IMR-90 (cell line): ENCODE data around the gene CYP2C9. TPM values are rescaled to one million over a fixed set of nuclear protein-coding genes. Genes with fewer than 3 reads are reported as not detected.

Source experiments
- ATAC-seq: fragments of 200-7000 bp; cut with Tn5 transposase; 2 replicates; pipeline ENCODE4 v1.9.1; 2020; ENCODE audit warnings: low read depth, mild to moderate bottlenecking, moderate library complexity
- BruUV-seq: library from RNA; stranded (reverse); fragments of 400-500 nt; replicated peaks from 2 replicates; lab custom pipeline; 2021; lab: Mats Ljungman, UMichigan
- CTCF ChIA-PET: fragments of 300-600 bp; formaldehyde crosslinking; extraction: SDS; loops from one replicate; lab custom pipeline; 2021; ENCODE audit warnings: antibody characterized with exemption; lab: Yijun Ruan, JAX
- POLR2A ChIA-PET: fragments of 300-600 bp; sonication (Branson Sonifier 250); formaldehyde crosslinking; loops from one replicate; lab custom pipeline; 2022; ENCODE audit warnings: antibody characterized with exemption; ENCODE audit not compliant: unreplicated experiment; lab: Charles Lee
- DNase-seq: peaks from one replicate; pipeline ENCODE4 v3.0.0; 2013
- H2AFZ ChIP-seq: replicated peaks from 2 replicates; pipeline ENCODE3; 2013; ENCODE audit warnings: low read length, mild to moderate bottlenecking; ENCODE audit not compliant: poor library complexity
- H2AK5ac ChIP-seq: 2 replicates; pipeline ENCODE4 v1.6.1; 2013; ENCODE audit warnings: low read depth, low read length, inconsistent platforms
- H2AK9ac ChIP-seq: replicated peaks from 2 replicates; pipeline ENCODE3; 2013; ENCODE audit warnings: mild to moderate bottlenecking, low read depth, low read length, moderate library complexity; ENCODE audit not compliant: poor library complexity
- H2BK120ac ChIP-seq: 2 replicates; pipeline ENCODE4 v1.6.1; 2013; ENCODE audit warnings: low read depth, low read length, inconsistent platforms
- H2BK15ac ChIP-seq: 3 replicates; pipeline ENCODE4 v1.6.1; 2013; ENCODE audit warnings: low read depth, low read length, inconsistent platforms
- H2BK20ac ChIP-seq: 2 replicates; pipeline ENCODE4 v1.6.1; 2013; ENCODE audit warnings: low read depth, mild to moderate bottlenecking, inconsistent platforms, low read length, moderate library complexity
- H2BK5ac ChIP-seq: 2 replicates; pipeline ENCODE4 v1.6.1; 2013; ENCODE audit warnings: mild to moderate bottlenecking, low read depth, low read length, inconsistent platforms; ENCODE audit not compliant: poor library complexity, severe bottlenecking
- H3K14ac ChIP-seq: replicated peaks from 2 replicates; pipeline ENCODE4 v1.6.1; 2013; ENCODE audit warnings: low read depth, low read length, inconsistent platforms
- H3K18ac ChIP-seq: 2 replicates; pipeline ENCODE4 v1.6.1; 2013; ENCODE audit warnings: low read depth, low read length, control low read depth
- H3K23ac ChIP-seq: 2 replicates; pipeline ENCODE4 v1.6.1; 2013; ENCODE audit warnings: low read depth, low read length, inconsistent platforms
- H3K27ac ChIP-seq: 2 replicates; pipeline ENCODE4 v1.5.1; 2013; ENCODE audit warnings: mild to moderate bottlenecking, control low read depth, low read length; ENCODE audit not compliant: insufficient read depth
- H3K27me3 ChIP-seq: 2 replicates; pipeline ENCODE4 v1.6.1; 2013; ENCODE audit warnings: low read length; ENCODE audit not compliant: control insufficient read depth, insufficient read depth
- H3K36me3 ChIP-seq: 2 replicates; pipeline ENCODE4 v1.6.1; 2013; ENCODE audit warnings: low read length, mixed read lengths; ENCODE audit not compliant: control insufficient read depth, insufficient read depth
- H3K4ac ChIP-seq: 2 replicates; pipeline ENCODE4 v1.6.1; 2013; ENCODE audit warnings: low read depth, low read length, inconsistent platforms
- H3K4me1 ChIP-seq: 2 replicates; pipeline ENCODE4 v1.6.1; 2013; ENCODE audit warnings: low read length, mixed read lengths; ENCODE audit not compliant: control insufficient read depth, insufficient read depth
- H3K4me2 ChIP-seq: 2 replicates; pipeline ENCODE4 v1.6.1; 2013; ENCODE audit warnings: low read depth, mild to moderate bottlenecking, control low read depth, low read length, moderate library complexity
- H3K4me3 ChIP-seq: 2 replicates; pipeline ENCODE4 v1.5.1; 2013; ENCODE audit warnings: low read depth, mild to moderate bottlenecking, control low read depth, low read length, moderate library complexity; ENCODE audit not compliant: insufficient read depth
- H3K56ac ChIP-seq: 2 replicates; pipeline ENCODE4 v1.6.1; 2013; ENCODE audit warnings: low read length, inconsistent platforms; ENCODE audit not compliant: insufficient read depth; ENCODE audit errors: extremely low read depth
- H3K79me1 ChIP-seq, 2 experiments: 2 replicates each; pipeline ENCODE4 v1.6.1; 2013; ENCODE audit warnings: low read length in 2 of 2, inconsistent platforms in 1 of 2, low read depth in 1 of 2
- H3K9ac ChIP-seq: 2 replicates; pipeline ENCODE4 v1.6.1; 2013; ENCODE audit warnings: low read depth, low read length, control low read depth
- H3K9me1 ChIP-seq: 2 replicates; pipeline ENCODE4 v1.6.1; 2013; ENCODE audit warnings: low read length, inconsistent platforms; ENCODE audit not compliant: insufficient read depth
- H3K9me3 ChIP-seq: 2 replicates; pipeline ENCODE4 v1.6.1; 2013; ENCODE audit warnings: low read length; ENCODE audit not compliant: control insufficient read depth, insufficient read depth
- H4K20me1 ChIP-seq: 2 replicates; pipeline ENCODE4 v1.6.1; 2013; ENCODE audit warnings: low read length, inconsistent platforms; ENCODE audit not compliant: insufficient read depth
- H4K5ac ChIP-seq: 2 replicates; pipeline ENCODE4 v1.6.1; 2013; ENCODE audit warnings: mild to moderate bottlenecking, low read depth, low read length, control low read depth
- H4K8ac ChIP-seq, 2 experiments: 2 replicates each; pipeline ENCODE4 v1.6.1; 2013; ENCODE audit warnings: low read depth in 2 of 2, low read length in 2 of 2, control low read depth in 1 of 2, inconsistent platforms in 1 of 2
- H4K91ac ChIP-seq: 2 replicates; pipeline ENCODE4 v1.6.1; 2013; ENCODE audit warnings: low read depth, low read length, inconsistent platforms; ENCODE audit not compliant: insufficient read depth
- BHLHE40 ChIP-seq: fragments of 150-350 bp; IDR thresholded peaks from 2 replicates; pipeline ENCODE4 v1.6.1; 2016; ENCODE audit warnings: mild to moderate bottlenecking, low read depth, low read length
- CEBPB ChIP-seq: IDR thresholded peaks from 2 replicates; pipeline ENCODE4 v1.6.1; 2012; ENCODE audit warnings: low read depth, low read length, improper control_type of control experiment
- CHD1 ChIP-seq: IDR thresholded peaks from 2 replicates; pipeline ENCODE4 v1.6.1; 2012; ENCODE audit warnings: low read depth, low read length, improper control_type of control experiment
- ELK1 ChIP-seq: fragments of 150-350 bp; IDR thresholded peaks from 2 replicates; pipeline ENCODE4 v1.6.1; 2016; ENCODE audit warnings: low read depth, mild to moderate bottlenecking, low read length, moderate library complexity, borderline replicate concordance
- FOS ChIP-seq: fragments of 150-350 bp; IDR thresholded peaks from 2 replicates; pipeline ENCODE4 v1.6.1; 2016; ENCODE audit warnings: low read depth, low read length
- MAFK ChIP-seq: IDR thresholded peaks from 2 replicates; pipeline ENCODE4 v1.6.1; 2012; ENCODE audit warnings: low read depth, low read length, improper control_type of control experiment
- MAZ ChIP-seq: IDR thresholded peaks from 2 replicates; pipeline ENCODE4 v1.6.1; 2012; ENCODE audit warnings: low read depth, mild to moderate bottlenecking, low read length, improper control_type of control experiment, moderate library complexity, borderline replicate concordance
- MXI1 ChIP-seq: IDR thresholded peaks from 2 replicates; pipeline ENCODE4 v1.6.1; 2012; ENCODE audit warnings: low read depth, mild to moderate bottlenecking, low read length, moderate library complexity, borderline replicate concordance
- NFE2L2 ChIP-seq: fragments of 150-350 bp; IDR thresholded peaks from 2 replicates; pipeline ENCODE4 v1.6.1; 2016; ENCODE audit warnings: low read depth, mild to moderate bottlenecking, low read length
- POLR2A ChIP-seq: IDR thresholded peaks from 2 replicates; pipeline ENCODE4 v1.6.1; 2012; ENCODE audit warnings: mild to moderate bottlenecking, low read depth, low read length
- RAD21 ChIP-seq: IDR thresholded peaks from 2 replicates; pipeline ENCODE4 v1.6.1; 2012; ENCODE audit warnings: low read length, improper control_type of control experiment
- RCOR1 ChIP-seq: IDR thresholded peaks from 2 replicates; pipeline ENCODE4 v1.6.1; 2012; ENCODE audit warnings: mild to moderate bottlenecking, low read length, improper control_type of control experiment; ENCODE audit not compliant: insufficient replicate concordance
- RFX5 ChIP-seq: IDR thresholded peaks from 2 replicates; pipeline ENCODE4 v1.8.0; 2012; ENCODE audit warnings: low read depth, mild to moderate bottlenecking, low read length, moderate library complexity
- SMC3 ChIP-seq: fragments of 150-350 bp; IDR thresholded peaks from 2 replicates; pipeline ENCODE4 v1.6.1; 2016; ENCODE audit warnings: low read depth, mild to moderate bottlenecking, antibody characterized with exemption, low read length, moderate library complexity
- USF2 ChIP-seq: fragments of 150-350 bp; IDR thresholded peaks from 2 replicates; pipeline ENCODE4 v1.6.1; 2017; ENCODE audit warnings: mild to moderate bottlenecking, antibody characterized with exemption, low read length, low read depth
- WGBS, 2 experiments: methylation state at CpG; one replicate each; pipeline versions ENCODE4 v1.1.5 to v1.1.7; 2013; ENCODE audit warnings: missing lambda C conversion rate in 2 of 2; ENCODE audit not compliant: insufficient read length in 1 of 2; ENCODE audit errors: extremely low coverage in 2 of 2; 5-methylcytosine and 5-hydroxymethylcytosine counted together
- dilution Hi-C: fragments of 300-500 bp; cut with HindIII; formaldehyde crosslinking; loops from one replicate; pipeline ENCODE4 v1.14.3; 2018; ENCODE audit warnings: low sequenced_read_pairs; ENCODE audit not compliant: unreplicated experiment
- in situ Hi-C: fragments of 300-500 bp; cut with MboI; formaldehyde crosslinking; loops from 3 replicates; pipeline ENCODE4 v1.14.3; 2019; ENCODE audit warnings: low sequenced_read_pairs, inconsistent platforms, mixed read lengths
- intact Hi-C: fragments of 100-400 bp; cut with micrococcal nuclease; formaldehyde crosslinking; loops from 2 replicates; pipeline ENCODE4 v1.10.0; 2022
- polyA plus RNA-seq, 3 experiments: library from polyadenylated mRNA; depleted of rRNA; stranded (reverse); fragments of >200 nt; gene quantifications; 2 replicates each; pipeline ENCODE4 v1.2.3, GENCODE V29; 2012; ENCODE audit warnings: low replicate concordance in 1 of 3
- total RNA-seq: library from RNA; depleted of rRNA; stranded (reverse); fragments of >200 nt; gene quantifications from 2 replicates; pipeline ENCODE4 v1.2.3, GENCODE V29; 2012
- TF ChIP-seq, protein P1 (sequence below): conservative IDR thresholded peaks from 2 replicates; pipeline ENCODE4 v1.5.1; 2012; ENCODE audit warnings: mild to moderate bottlenecking, low read depth, low read length, improper control_type of control experiment

Gene CYP2C9
- total and polyA plus RNA-seq, 2 of the 4 experiments (the other 2 are of a cell fraction): not detected

DNA sequence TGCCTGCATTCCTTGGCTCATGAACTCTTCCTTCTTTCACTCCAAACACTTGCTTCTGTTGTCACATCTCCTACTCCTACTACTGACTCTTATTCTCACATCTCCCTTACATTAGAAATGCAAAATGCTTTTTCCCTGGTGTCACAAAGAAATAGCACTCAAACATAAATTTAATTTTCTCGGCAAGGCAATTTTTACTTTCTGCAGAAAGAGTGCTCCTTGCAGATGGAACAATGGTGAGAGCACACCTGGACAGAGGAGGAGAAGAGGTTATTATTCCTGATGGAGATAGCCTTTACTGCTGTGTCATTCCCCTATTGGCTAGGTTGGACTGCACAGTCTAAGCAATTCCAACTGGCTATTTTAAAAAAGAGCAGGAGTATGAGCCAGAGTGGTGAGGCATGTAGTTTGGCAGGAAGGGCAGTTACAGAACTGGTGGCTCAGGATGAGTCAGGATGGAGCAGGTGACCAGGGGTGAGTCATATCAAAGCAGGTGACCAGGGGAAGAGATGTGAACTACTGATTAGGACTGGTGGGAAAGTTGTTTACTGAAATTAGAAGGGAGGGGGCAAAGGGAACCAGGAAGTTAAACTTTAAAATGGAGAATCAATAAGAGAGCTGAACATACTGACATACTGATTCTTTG is 52.9 kb downstream of the CYP2C9 start:
- Histone ChIP-seq H2BK120ac (no peak overlapping the region), H3K4ac (no peak overlapping the region), H3K4me1 (no peaks in the 10 kb centered on the region), H2BK20ac (no peak overlapping the region), H4K91ac (no peak overlapping the region), H2AFZ (no peak overlapping the region), H4K8ac (no peak overlapping the region), H3K27ac (no peak overlapping the region), H3K79me1 (no peaks in the 10 kb centered on the region), H3K56ac (no peak overlapping the region), H4K5ac (no peak overlapping the region), H3K9me3 (peaks cover 5% of the 10 kb centered on the region; the same call in 1 of the 2 replicates), H3K4me3 (no peak overlapping the region), H2AK5ac (no peak overlapping the region), H3K23ac (no peak overlapping the region), H3K18ac (no peak overlapping the region), H2BK5ac (no peak overlapping the region), H3K9ac (no peak overlapping the region), H3K9me1 (no peaks in the 10 kb centered on the region), H2AK9ac (no peak overlapping the region), H3K27me3 (no peaks in the 10 kb centered on the region), H3K14ac (no peak overlapping the region), H4K20me1 (no peaks in the 10 kb centered on the region), H2BK15ac (no peak overlapping the region), H3K36me3 (no peaks in the 10 kb centered on the region), H3K4me2 (no peak overlapping the region)
- dilution Hi-C loops: no loop called here
- in situ Hi-C loops: no loop called here
- WGBS, 2 experiments: no CpG with 5 or more reads among the region's 1 CpG
- BruUV-seq: no TSS peak
- DNase-seq (no peak), ATAC-seq (no peak)
- POLR2A ChIA-PET: no interaction called here
- intact Hi-C loops: no loop called here
- CTCF ChIA-PET: no interaction called here
- TF ChIP-seq RFX5 (no peak), CEBPB (no peak), BHLHE40 (no peak), RAD21 (no peak), MAZ (no peak), ELK1 (no peak), MXI1 (no peak), USF2 (no peak), SMC3 (no peak), NFE2L2 (no peak), FOS (no peak), MAFK (no peak), CHD1 (no peak), POLR2A (no peak), RCOR1 (no peak)
- TF ChIP-seq, protein P1, sequence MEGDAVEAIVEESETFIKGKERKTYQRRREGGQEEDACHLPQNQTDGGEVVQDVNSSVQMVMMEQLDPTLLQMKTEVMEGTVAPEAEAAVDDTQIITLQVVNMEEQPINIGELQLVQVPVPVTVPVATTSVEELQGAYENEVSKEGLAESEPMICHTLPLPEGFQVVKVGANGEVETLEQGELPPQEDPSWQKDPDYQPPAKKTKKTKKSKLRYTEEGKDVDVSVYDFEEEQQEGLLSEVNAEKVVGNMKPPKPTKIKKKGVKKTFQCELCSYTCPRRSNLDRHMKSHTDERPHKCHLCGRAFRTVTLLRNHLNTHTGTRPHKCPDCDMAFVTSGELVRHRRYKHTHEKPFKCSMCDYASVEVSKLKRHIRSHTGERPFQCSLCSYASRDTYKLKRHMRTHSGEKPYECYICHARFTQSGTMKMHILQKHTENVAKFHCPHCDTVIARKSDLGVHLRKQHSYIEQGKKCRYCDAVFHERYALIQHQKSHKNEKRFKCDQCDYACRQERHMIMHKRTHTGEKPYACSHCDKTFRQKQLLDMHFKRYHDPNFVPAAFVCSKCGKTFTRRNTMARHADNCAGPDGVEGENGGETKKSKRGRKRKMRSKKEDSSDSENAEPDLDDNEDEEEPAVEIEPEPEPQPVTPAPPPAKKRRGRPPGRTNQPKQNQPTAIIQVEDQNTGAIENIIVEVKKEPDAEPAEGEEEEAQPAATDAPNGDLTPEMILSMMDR: no peak
